Fibroblast of lung (primary cell): ENCODE results near the gene KRT15. TPM values are rescaled to one million over a fixed set of nuclear protein-coding genes. Genes with fewer than 3 reads are reported as not detected.
A peak's percentile ranks its signal among the peaks of the same experiment; 100 is the strongest.

Experiments
- DNase-seq, 2 donors: peaks; one replicate each; pipeline versions ENCODE4 v3.0.0 to v3.0.0-alpha.2; 2010; ENCODE audit warnings: low read depth in 2 of 2
- H2AFZ ChIP-seq: 2 replicates; pipeline ENCODE4 v1.5.1; 2012; ENCODE audit warnings: low read length, control low read depth, inconsistent platforms
- H3K27ac ChIP-seq: 2 replicates; pipeline ENCODE4 v1.5.1; 2011; ENCODE audit warnings: low read length, control low read depth; ENCODE audit not compliant: insufficient read depth
- H3K27me3 ChIP-seq: 2 replicates; pipeline ENCODE4 v1.5.1; 2011; ENCODE audit warnings: mild to moderate bottlenecking, low read length; ENCODE audit not compliant: control insufficient read depth, insufficient read depth
- H3K36me3 ChIP-seq: 2 replicates; pipeline ENCODE4 v1.5.1; 2011; ENCODE audit warnings: low read length; ENCODE audit not compliant: control insufficient read depth, insufficient read depth
- H3K4me1 ChIP-seq: 2 replicates; pipeline ENCODE4 v1.5.1; 2011; ENCODE audit warnings: low read length; ENCODE audit not compliant: control insufficient read depth, insufficient read depth; ENCODE audit errors: extremely low read depth
- H3K4me2 ChIP-seq: 2 replicates; pipeline ENCODE4 v1.5.1; 2011; ENCODE audit warnings: low read length, control low read depth; ENCODE audit not compliant: insufficient read depth; ENCODE audit errors: extremely low read depth
- H3K4me3 ChIP-seq, 4 experiments: fragments of 200-600 bp in 1 of 4; sonication (generic) in 1 of 4; replicated peaks in 1 of 4; 2 replicates each; pipeline ENCODE4 v1.5.1; 2011 to 2016; ENCODE audit warnings: low read length in 4 of 4, low read depth in 3 of 4, mild to moderate bottlenecking in 3 of 4, control low read depth in 2 of 4, inconsistent platforms in 1 of 4, mixed read lengths in 1 of 4; ENCODE audit not compliant: insufficient read depth in 1 of 4; ENCODE audit errors: control extremely low read depth in 1 of 4
- H3K79me2 ChIP-seq: 2 replicates; pipeline ENCODE4 v1.5.1; 2012; ENCODE audit warnings: mild to moderate bottlenecking, low read length, inconsistent platforms; ENCODE audit not compliant: control insufficient read depth, insufficient read depth
- H3K9ac ChIP-seq: 2 replicates; pipeline ENCODE4 v1.5.1; 2011; ENCODE audit warnings: mild to moderate bottlenecking, low read length, control low read depth; ENCODE audit not compliant: insufficient read depth
- H3K9me3 ChIP-seq: 2 replicates; pipeline ENCODE4 v1.5.1; 2012; ENCODE audit warnings: low read depth, low read length; ENCODE audit not compliant: control insufficient read depth, insufficient read depth
- H4K20me1 ChIP-seq: 2 replicates; pipeline ENCODE4 v1.5.1; 2011; ENCODE audit warnings: low read length; ENCODE audit not compliant: control insufficient read depth, insufficient read depth; ENCODE audit errors: extremely low read depth
- EZH2 ChIP-seq: IDR thresholded peaks from 2 replicates; pipeline ENCODE4 v1.5.1; 2012; ENCODE audit warnings: low read length, control low read depth, mild to moderate bottlenecking; ENCODE audit errors: missing control alignments
- polyA plus RNA-seq, 2 donors: library from polyadenylated mRNA; depleted of rRNA in 1 of 2; stranded (reverse) in 1 of 2; unstranded in 1 of 2; fragments of >200 nt; gene quantifications; 2 replicates each; pipeline ENCODE4 v1.2.1, GENCODE V29; 2011 to 2012; ENCODE audit warnings: missing spikeins in 1 of 2
- total RNA-seq: library from RNA; depleted of rRNA; stranded (reverse); fragments of >200 nt; gene quantifications from 2 replicates; pipeline ENCODE4 v1.2.1, GENCODE V29; 2014
- TF ChIP-seq, protein P1 (sequence below), 2 donors: IDR thresholded peaks in 1 of 2; conservative IDR thresholded peaks in 1 of 2; 1 replicate in 1 of 2; 2 replicates in 1 of 2; pipeline ENCODE4 v1.5.1; 2011 to 2012; ENCODE audit warnings: low read length in 2 of 2, control low read depth in 1 of 2, inconsistent platforms in 1 of 2, low read depth in 1 of 2, mild to moderate bottlenecking in 1 of 2

The KRT15 gene
- total and polyA plus RNA-seq, 2 donors (not counting 1 experiment from before 2014, with no cell fraction given): 0.17 to 0.47 TPM

- Histone ChIP-seq H2AFZ (no peak overlapping the region), H3K4me2 (no peak overlapping the region), H3K79me2 (no peaks in the 10 kb centered on the region)
These were observed 10.3 kb upstream of the KRT15 start for GRCh38 chr17:41528959-41529353.

GRCh38 chr17:41527063-41528023 is 8.7 kb upstream of the KRT15 start:
- Histone ChIP-seq H3K27ac (no peak overlapping the region), H3K9ac (no peak overlapping the region), H3K4me2 (peak overlapping the region; percentile 61), H3K4me3 (peak overlapping the region in 3 of 4 experiments; percentile 8 to 53 (median 42)), H3K79me2 (no peaks in the 10 kb centered on the region), H3K27me3 (peaks cover 4% of the 10 kb centered on the region), H4K20me1 (no peaks in the 10 kb centered on the region), H3K9me3 (no peaks in the 10 kb centered on the region), H2AFZ (no peak overlapping the region), H3K4me1 (peaks cover 5% of the 10 kb centered on the region), H3K36me3 (no peaks in the 10 kb centered on the region)
- DNase-seq: no peak
- peak; percentile 41 for TF ChIP-seq EZH2
- TF ChIP-seq, protein P1, sequence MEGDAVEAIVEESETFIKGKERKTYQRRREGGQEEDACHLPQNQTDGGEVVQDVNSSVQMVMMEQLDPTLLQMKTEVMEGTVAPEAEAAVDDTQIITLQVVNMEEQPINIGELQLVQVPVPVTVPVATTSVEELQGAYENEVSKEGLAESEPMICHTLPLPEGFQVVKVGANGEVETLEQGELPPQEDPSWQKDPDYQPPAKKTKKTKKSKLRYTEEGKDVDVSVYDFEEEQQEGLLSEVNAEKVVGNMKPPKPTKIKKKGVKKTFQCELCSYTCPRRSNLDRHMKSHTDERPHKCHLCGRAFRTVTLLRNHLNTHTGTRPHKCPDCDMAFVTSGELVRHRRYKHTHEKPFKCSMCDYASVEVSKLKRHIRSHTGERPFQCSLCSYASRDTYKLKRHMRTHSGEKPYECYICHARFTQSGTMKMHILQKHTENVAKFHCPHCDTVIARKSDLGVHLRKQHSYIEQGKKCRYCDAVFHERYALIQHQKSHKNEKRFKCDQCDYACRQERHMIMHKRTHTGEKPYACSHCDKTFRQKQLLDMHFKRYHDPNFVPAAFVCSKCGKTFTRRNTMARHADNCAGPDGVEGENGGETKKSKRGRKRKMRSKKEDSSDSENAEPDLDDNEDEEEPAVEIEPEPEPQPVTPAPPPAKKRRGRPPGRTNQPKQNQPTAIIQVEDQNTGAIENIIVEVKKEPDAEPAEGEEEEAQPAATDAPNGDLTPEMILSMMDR (conservative IDR thresholded peaks at IDR 0.05 in 1 of 2, IDR thresholded peaks at IDR 0.05 in 1 of 2; ENCODE audit: low read depth in 1 of 2, low read length in 2 of 2): no peak

More at GRCh38 chr17:41528959-41529353, 10.3 kb upstream of the KRT15 start:
- Histone ChIP-seq H3K9me3 (no peaks in the 10 kb centered on the region), H3K9ac (no peak overlapping the region), H3K27me3 (peaks cover 4% of the 10 kb centered on the region), H4K20me1 (no peaks in the 10 kb centered on the region), H3K27ac (no peak overlapping the region), H3K4me1 (peaks cover 5% of the 10 kb centered on the region), H3K36me3 (no peaks in the 10 kb centered on the region), H3K4me3 (no peak overlapping the region)
- no peak for TF ChIP-seq EZH2
- TF ChIP-seq, protein P1 (conservative IDR thresholded peaks at IDR 0.05 in 1 of 2, IDR thresholded peaks at IDR 0.05 in 1 of 2; ENCODE audit: low read depth in 1 of 2, low read length in 2 of 2): no peak
- DNase-seq: no peak

DNA sequence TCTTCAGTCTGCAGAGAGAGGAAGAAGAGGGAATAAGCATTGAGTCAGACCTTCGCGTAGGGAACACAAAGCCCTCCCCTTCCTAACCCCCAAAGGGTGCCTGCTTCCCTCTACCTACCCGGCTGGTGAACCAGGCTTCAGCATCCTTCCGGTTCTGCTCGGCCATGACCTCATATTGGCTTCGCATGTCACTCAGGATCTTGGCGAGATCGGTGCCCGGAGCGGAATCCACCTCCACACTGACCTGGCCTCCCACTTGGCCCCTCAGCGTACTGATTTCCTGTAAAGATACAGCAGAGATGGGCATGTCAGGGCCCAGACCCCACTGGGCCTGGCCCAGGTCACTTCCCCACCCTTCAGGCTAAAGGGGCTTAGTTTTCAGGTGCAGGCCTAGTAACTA is 5.6 kb upstream of the KRT15 start:
- Histone ChIP-seq H3K79me2 (no peaks in the 10 kb centered on the region), H3K9ac (no peak overlapping the region), H3K27me3 (peaks cover 4% of the 10 kb centered on the region), H3K4me3 (no peak overlapping the region), H3K9me3 (no peaks in the 10 kb centered on the region), H3K4me2 (no peak overlapping the region), H4K20me1 (no peaks in the 10 kb centered on the region), H3K4me1 (peaks cover 11% of the 10 kb centered on the region), H3K36me3 (no peaks in the 10 kb centered on the region), H3K27ac (no peak overlapping the region), H2AFZ (no peak overlapping the region)
- TF ChIP-seq, protein P1 (conservative IDR thresholded peaks at IDR 0.05 in 1 of 2, IDR thresholded peaks at IDR 0.05 in 1 of 2; ENCODE audit: low read depth in 1 of 2, low read length in 2 of 2): no peak
- TF ChIP-seq EZH2: no peak
- no peak for DNase-seq
